ENCODE results near the gene TUBB2B.

The TUBB2B gene

GRCh38 chr6:3228046-3228671 is 706 bp upstream of the TUBB2B start:
- Histone ChIP-seq H3K4me3 (ENCODE audit: low read depth in 1 of 5, low read length in 5 of 5) (peak overlapping the region in 3 of 5 donors; percentile 45 to 67 (median 58)), H3K27me3 (ENCODE audit: control insufficient read depth in 5 of 5, insufficient read depth in 4 of 5, low read length in 5 of 5) (peaks cover 15 to 43% (median 35%) of the 10 kb centered on the region in 5 donors), H3K9me3 (ENCODE audit: control insufficient read depth in 5 of 5, low read length in 5 of 5) (no peaks in the 10 kb centered on the region), H3K9ac (ENCODE audit: low read length in 5 of 5) (peak overlapping the region in 1 of 5 donors; percentile 2), H3K27ac (ENCODE audit: low read depth, low read length) (no peak overlapping the region), H3K4me1 (ENCODE audit: control insufficient read depth in 5 of 5, insufficient read depth in 5 of 5, low read length in 5 of 5) (peaks cover 1 to 60% (median 55%) of the 10 kb centered on the region in 5 donors), H3K36me3 (ENCODE audit: control insufficient read depth in 5 of 5, insufficient read depth in 5 of 5, low read length in 5 of 5) (no peaks in the 10 kb centered on the region)

GRCh38 chr6:3226481-3227362 is 731 bp downstream of the TUBB2B start:
- Histone ChIP-seq H3K9me3 (ENCODE audit: control insufficient read depth in 5 of 5, low read length in 5 of 5) (no peaks in the 10 kb centered on the region), H3K27me3 (ENCODE audit: control insufficient read depth in 5 of 5, insufficient read depth in 4 of 5, low read length in 5 of 5) (peaks cover 15 to 43% (median 35%) of the 10 kb centered on the region in 5 donors), H3K27ac (ENCODE audit: low read depth, low read length) (no peak overlapping the region), H3K4me3 (ENCODE audit: low read depth in 1 of 5, low read length in 5 of 5) (peak overlapping the region in 4 of 5 donors; percentile 45 to 67 (median 59)), H3K9ac (ENCODE audit: low read length in 5 of 5) (peak overlapping the region in 4 of 5 donors; percentile 13 to 40 (median 24)), H3K4me1 (ENCODE audit: control insufficient read depth in 5 of 5, insufficient read depth in 5 of 5, low read length in 5 of 5) (peaks cover 0 to 52% (median 49%) of the 10 kb centered on the region in 5 donors), H3K36me3 (ENCODE audit: control insufficient read depth in 5 of 5, insufficient read depth in 5 of 5, low read length in 5 of 5) (no peaks in the 10 kb centered on the region)

- peaks cover 0 to 46% (median 43%) of the 10 kb centered on the region in 5 donors for H3K4me1 ChIP-seq (ENCODE audit: control insufficient read depth in 5 of 5, insufficient read depth in 5 of 5, low read length in 5 of 5)
- H3K27ac ChIP-seq (ENCODE audit: low read depth, low read length), result no peak overlapping the region
- no peak overlapping the region for H3K4me3 ChIP-seq (ENCODE audit: low read depth in 1 of 5, low read length in 5 of 5)
- no peaks in the 10 kb centered on the region for H3K36me3 ChIP-seq (ENCODE audit: control insufficient read depth in 5 of 5, insufficient read depth in 5 of 5, low read length in 5 of 5)
- peaks cover 15 to 43% (median 35%) of the 10 kb centered on the region in 5 donors for H3K27me3 ChIP-seq (ENCODE audit: control insufficient read depth in 5 of 5, insufficient read depth in 4 of 5, low read length in 5 of 5)
- H3K9me3 ChIP-seq (ENCODE audit: control insufficient read depth in 5 of 5, low read length in 5 of 5), result no peaks in the 10 kb centered on the region
- H3K9ac ChIP-seq (ENCODE audit: low read length in 5 of 5), result no peak overlapping the region
Measured at GRCh38 chr6:3226042-3226441, 1.4 kb downstream of the TUBB2B start.

- peaks cover 0 to 14% (median 13%) of the 10 kb centered on the region in 5 donors for H3K4me1 ChIP-seq (ENCODE audit: control insufficient read depth in 5 of 5, insufficient read depth in 5 of 5, low read length in 5 of 5)
- no peak overlapping the region for H3K27ac ChIP-seq (ENCODE audit: low read depth, low read length)
- no peak overlapping the region for H3K4me3 ChIP-seq (ENCODE audit: low read depth in 1 of 5, low read length in 5 of 5)
- H3K9ac ChIP-seq (ENCODE audit: low read length in 5 of 5), result no peak overlapping the region
- H3K36me3 ChIP-seq (ENCODE audit: control insufficient read depth in 5 of 5, insufficient read depth in 5 of 5, low read length in 5 of 5), result no peaks in the 10 kb centered on the region
- peaks cover 3 to 14% (median 11%) of the 10 kb centered on the region in 5 donors for H3K27me3 ChIP-seq (ENCODE audit: control insufficient read depth in 5 of 5, insufficient read depth in 4 of 5, low read length in 5 of 5)
- H3K9me3 ChIP-seq (ENCODE audit: control insufficient read depth in 5 of 5, low read length in 5 of 5), result no peaks in the 10 kb centered on the region
Measured at GRCh38 chr6:3222506-3223038, 4.9 kb downstream of the TUBB2B start.

GRCh38 chr6:3221578-3221977 is 5.9 kb downstream of the TUBB2B start:
- Histone ChIP-seq H3K27me3 (ENCODE audit: control insufficient read depth in 5 of 5, insufficient read depth in 4 of 5, low read length in 5 of 5) (peaks cover 0 to 7% (median 2%) of the 10 kb centered on the region in 5 donors), H3K27ac (ENCODE audit: low read depth, low read length) (no peak overlapping the region), H3K9ac (ENCODE audit: low read length in 5 of 5) (no peak overlapping the region), H3K4me1 (ENCODE audit: control insufficient read depth in 5 of 5, insufficient read depth in 5 of 5, low read length in 5 of 5) (peaks cover 0 to 4% (median 3%) of the 10 kb centered on the region in 5 donors), H3K36me3 (ENCODE audit: control insufficient read depth in 5 of 5, insufficient read depth in 5 of 5, low read length in 5 of 5) (no peaks in the 10 kb centered on the region), H3K9me3 (ENCODE audit: control insufficient read depth in 5 of 5, low read length in 5 of 5) (no peaks in the 10 kb centered on the region), H3K4me3 (ENCODE audit: low read depth in 1 of 5, low read length in 5 of 5) (no peak overlapping the region)

- H3K27ac ChIP-seq (ENCODE audit: low read depth, low read length), result no peak overlapping the region
- H3K9me3 ChIP-seq (ENCODE audit: control insufficient read depth in 5 of 5, low read length in 5 of 5), result no peaks in the 10 kb centered on the region
- H3K9ac ChIP-seq (ENCODE audit: low read length in 5 of 5), result no peak overlapping the region
- peaks cover 0 to 4% (median 0%) of the 10 kb centered on the region in 5 donors for H3K27me3 ChIP-seq (ENCODE audit: control insufficient read depth in 5 of 5, insufficient read depth in 4 of 5, low read length in 5 of 5)
- no peak overlapping the region for H3K4me3 ChIP-seq (ENCODE audit: low read depth in 1 of 5, low read length in 5 of 5)
- H3K4me1 ChIP-seq (ENCODE audit: control insufficient read depth in 5 of 5, insufficient read depth in 5 of 5, low read length in 5 of 5), result no peaks in the 10 kb centered on the region
- H3K36me3 ChIP-seq (ENCODE audit: control insufficient read depth in 5 of 5, insufficient read depth in 5 of 5, low read length in 5 of 5), result no peaks in the 10 kb centered on the region
Measured at GRCh38 chr6:3220366-3220765, 7.1 kb downstream of the TUBB2B start.

GRCh38 chr6:3218266-3218665 is 9.2 kb downstream of the TUBB2B start:
- Histone ChIP-seq H3K4me3 (ENCODE audit: low read depth in 1 of 5, low read length in 5 of 5) (no peak overlapping the region), H3K9ac (ENCODE audit: low read length in 5 of 5) (no peak overlapping the region), H3K9me3 (ENCODE audit: control insufficient read depth in 5 of 5, low read length in 5 of 5) (no peaks in the 10 kb centered on the region), H3K36me3 (ENCODE audit: control insufficient read depth in 5 of 5, insufficient read depth in 5 of 5, low read length in 5 of 5) (no peaks in the 10 kb centered on the region), H3K27me3 (ENCODE audit: control insufficient read depth in 5 of 5, insufficient read depth in 4 of 5, low read length in 5 of 5) (peaks cover 0 to 4% (median 0%) of the 10 kb centered on the region in 5 donors), H3K27ac (ENCODE audit: low read depth, low read length) (no peak overlapping the region), H3K4me1 (ENCODE audit: control insufficient read depth in 5 of 5, insufficient read depth in 5 of 5, low read length in 5 of 5) (no peaks in the 10 kb centered on the region)

GRCh38 chr6:3217286-3217685 is 10.2 kb downstream of the TUBB2B start:
- Histone ChIP-seq H3K36me3 (ENCODE audit: control insufficient read depth in 5 of 5, insufficient read depth in 5 of 5, low read length in 5 of 5) (no peaks in the 10 kb centered on the region), H3K27me3 (ENCODE audit: control insufficient read depth in 5 of 5, insufficient read depth in 4 of 5, low read length in 5 of 5) (peaks cover 0 to 4% (median 0%) of the 10 kb centered on the region in 5 donors), H3K4me1 (ENCODE audit: control insufficient read depth in 5 of 5, insufficient read depth in 5 of 5, low read length in 5 of 5) (peaks cover 0 to under 1% (median 0%) of the 10 kb centered on the region in 5 donors), H3K9ac (ENCODE audit: low read length in 5 of 5) (no peak overlapping the region), H3K9me3 (ENCODE audit: control insufficient read depth in 5 of 5, low read length in 5 of 5) (no peaks in the 10 kb centered on the region), H3K27ac (ENCODE audit: low read depth, low read length) (no peak overlapping the region), H3K4me3 (ENCODE audit: low read depth in 1 of 5, low read length in 5 of 5) (no peak overlapping the region)

GRCh38 chr6:3214898-3215297 is 12.6 kb downstream of the TUBB2B start:
- H3K9ac ChIP-seq (ENCODE audit: low read length in 5 of 5), result no peak overlapping the region
- no peaks in the 10 kb centered on the region for H3K9me3 ChIP-seq (ENCODE audit: control insufficient read depth in 5 of 5, low read length in 5 of 5)
- no peak overlapping the region for H3K27ac ChIP-seq (ENCODE audit: low read depth, low read length)
- H3K4me1 ChIP-seq (ENCODE audit: control insufficient read depth in 5 of 5, insufficient read depth in 5 of 5, low read length in 5 of 5), result peaks cover 0 to 14% (median 4%) of the 10 kb centered on the region in 5 donors
- H3K36me3 ChIP-seq (ENCODE audit: control insufficient read depth in 5 of 5, insufficient read depth in 5 of 5, low read length in 5 of 5), result no peaks in the 10 kb centered on the region
- peaks cover 0 to 4% (median 0%) of the 10 kb centered on the region in 5 donors for H3K27me3 ChIP-seq (ENCODE audit: control insufficient read depth in 5 of 5, insufficient read depth in 4 of 5, low read length in 5 of 5)
- no peak overlapping the region for H3K4me3 ChIP-seq (ENCODE audit: low read depth in 1 of 5, low read length in 5 of 5)

GRCh38 chr6:3213334-3213695 is 14.1 kb downstream of the TUBB2B start:
- no peak overlapping the region for H3K4me3 ChIP-seq (ENCODE audit: low read depth in 1 of 5, low read length in 5 of 5)
- peaks cover 7 to 30% (median 16%) of the 10 kb centered on the region in 5 donors for H3K4me1 ChIP-seq (ENCODE audit: control insufficient read depth in 5 of 5, insufficient read depth in 5 of 5, low read length in 5 of 5)
- H3K36me3 ChIP-seq (ENCODE audit: control insufficient read depth in 5 of 5, insufficient read depth in 5 of 5, low read length in 5 of 5), result no peaks in the 10 kb centered on the region
- no peak overlapping the region for H3K9ac ChIP-seq (ENCODE audit: low read length in 5 of 5)
- no peaks in the 10 kb centered on the region for H3K9me3 ChIP-seq (ENCODE audit: control insufficient read depth in 5 of 5, low read length in 5 of 5)
- H3K27ac ChIP-seq (ENCODE audit: low read depth, low read length), result no peak overlapping the region
- H3K27me3 ChIP-seq (ENCODE audit: control insufficient read depth in 5 of 5, insufficient read depth in 4 of 5, low read length in 5 of 5), result peaks cover 0 to 4% (median 0%) of the 10 kb centered on the region in 5 donors

All from subcutaneous abdominal adipose tissue (tissue), 5 donors.